Thyroid gland (tissue), 4 donors: ENCODE results near the gene NUDT14. TPM values are rescaled to one million over a fixed set of nuclear protein-coding genes. Genes with fewer than 3 reads are reported as not detected.

Source experiments
- DNase-seq, 2 donors: peaks; one replicate each; pipeline ENCODE4 v3.0.0-alpha.2; 2019
- H3K27ac ChIP-seq, 3 donors: fragments of 200-600 bp; sonication (generic); 1 replicate in 2 of 3; 2 replicates in 1 of 3; pipeline ENCODE4 v1.5.1; 2016 to 2019; ENCODE audit warnings: mild to moderate bottlenecking in 1 of 3, moderate library complexity in 1 of 3
- H3K27me3 ChIP-seq: fragments of 200-600 bp; sonication (generic); one replicate; pipeline ENCODE4 v1.5.1; 2019
- H3K36me3 ChIP-seq, 2 donors: fragments of 200-600 bp; sonication (generic); one replicate each; pipeline ENCODE4 v1.5.1; 2016 to 2019
- H3K4me1 ChIP-seq, 2 donors: fragments of 200-600 bp; sonication (generic); one replicate each; pipeline ENCODE4 v1.5.1; 2017 to 2019
- H3K4me3 ChIP-seq, 3 donors: fragments of 200-600 bp; sonication (generic); replicated peaks in 1 of 3; 1 replicate in 2 of 3; 2 replicates in 1 of 3; pipeline ENCODE4 v1.5.1; 2016; ENCODE audit warnings: mild to moderate bottlenecking in 1 of 3
- H3K9me3 ChIP-seq: fragments of 200-600 bp; sonication (generic); one replicate; pipeline ENCODE4 v1.5.1; 2017
- CTCF ChIP-seq, 6 experiments: fragments of 200-600 bp in 3 of 6; fragments of 450-650 bp in 3 of 6; sonication (generic) in 3 of 6; IDR thresholded peaks; one replicate each; pipeline ENCODE4 v1.5.1; 2016 to 2019; ENCODE audit warnings: antibody characterized with exemption in 6 of 6, mild to moderate bottlenecking in 2 of 6, inconsistent platforms in 1 of 6, moderate library complexity in 1 of 6
- POLR2A ChIP-seq, 2 donors: fragments of 450-650 bp; IDR thresholded peaks; one replicate each; pipeline ENCODE4 v1.6.1; 2017; ENCODE audit warnings: antibody characterized with exemption in 2 of 2, mild to moderate bottlenecking in 2 of 2, moderate library complexity in 1 of 2
- WGBS, 2 donors: methylation state at CpG; one replicate each; pipeline ENCODE4 v1.1.5; 2017; 5-methylcytosine and 5-hydroxymethylcytosine counted together
- intact Hi-C: fragments of 100-400 bp; cut with DNase I; formaldehyde crosslinking; loops from one replicate; pipeline ENCODE4 v1.15.1; 2023
- total RNA-seq, 4 donors: library from RNA; depleted of rRNA; stranded (reverse); fragments of >200 nt; gene quantifications; one replicate each; pipeline ENCODE4 v1.2.3, GENCODE V29; 2016

The NUDT14 gene
- total RNA-seq, 4 donors from 2014 or later = 15.2 to 29.1 (median 20.1) TPM

- no peaks in the 10 kb centered on the region for H3K9me3 ChIP-seq
- peak overlapping the region in 1 of 3 donors; percentile 52 for H3K4me3 ChIP-seq
- WGBS, 2 donors = 26 to 43% methylated on average over 12 to 17 of the region's 21 CpGs
- H3K4me1 ChIP-seq = peaks cover 13 to 26% of the 10 kb centered on the region in 2 donors
- no peak overlapping the region for H3K27ac ChIP-seq
- DNase-seq = no peak
- TF ChIP-seq CTCF (IDR thresholded peaks at IDR 0.05) (no peak), POLR2A (IDR thresholded peaks at IDR 0.05) (no peak)
- no peaks in the 10 kb centered on the region for H3K27me3 ChIP-seq
- H3K36me3 ChIP-seq = no peaks in the 10 kb centered on the region
- intact Hi-C loops = no loop called here
Observed at GRCh38 chr14:105181549-105182295, 610 bp upstream of the NUDT14 start.

- DNase-seq = no peak
- Histone ChIP-seq H3K36me3 (no peaks in the 10 kb centered on the region), H3K9me3 (no peaks in the 10 kb centered on the region), H3K4me3 (no peak overlapping the region), H3K27me3 (no peaks in the 10 kb centered on the region), H3K4me1 (peaks cover 13 to 26% of the 10 kb centered on the region in 2 donors), H3K27ac (no peak overlapping the region)
- no peak for TF ChIP-seq CTCF (IDR thresholded peaks at IDR 0.05)
- TF ChIP-seq POLR2A (IDR thresholded peaks at IDR 0.05) = no peak
- intact Hi-C loops = loop anchor here (5.0 kb wide), 1 partner anchor 82 kb away; no protein-coding TSS in a partner anchor
- WGBS, 2 donors = 96 to 100% methylated on average over 3 to 8 of the region's 13 CpGs
Observed at GRCh38 chr14:105179191-105179590, 1.9 kb downstream of the NUDT14 start.

- no peaks in the 10 kb centered on the region for H3K36me3 ChIP-seq
- H3K4me1 ChIP-seq = peaks cover 13 to 26% of the 10 kb centered on the region in 2 donors
- no peak overlapping the region for H3K4me3 ChIP-seq
- 91 to 93% methylated on average over 9 to 11 of the region's 11 CpGs for whole genome bisulfite sequencing, 2 donors
- no peak overlapping the region for H3K27ac ChIP-seq
- no peak for DNase-seq
- intact Hi-C loops = loop anchor here (5.0 kb wide), 1 partner anchor 82 kb away; no protein-coding TSS in a partner anchor
- TF ChIP-seq CTCF (IDR thresholded peaks at IDR 0.05) (no peak), POLR2A (IDR thresholded peaks at IDR 0.05) (no peak)
- no peaks in the 10 kb centered on the region for H3K9me3 ChIP-seq
- no peaks in the 10 kb centered on the region for H3K27me3 ChIP-seq
Observed at GRCh38 chr14:105178868-105179140, 2.3 kb downstream of the NUDT14 start.

- intact Hi-C loops = loop anchor here (5.0 kb wide), 1 partner anchor 81 kb away; no protein-coding TSS in a partner anchor
- Histone ChIP-seq H3K4me1 (peaks cover 13 to 26% of the 10 kb centered on the region in 2 donors), H3K4me3 (no peak overlapping the region), H3K9me3 (no peaks in the 10 kb centered on the region), H3K27ac (no peak overlapping the region), H3K27me3 (no peaks in the 10 kb centered on the region), H3K36me3 (no peaks in the 10 kb centered on the region)
- TF ChIP-seq CTCF (IDR thresholded peaks at IDR 0.05) = no peak
- no peak for TF ChIP-seq POLR2A (IDR thresholded peaks at IDR 0.05)
- no peak for DNase-seq
- 91 to 96% methylated on average over 13 to 16 of the region's 19 CpGs for WGBS, 2 donors
Observed at GRCh38 chr14:105178069-105178867, 2.8 kb downstream of the NUDT14 start.

GRCh38 chr14:105177082-105177481 lies 4.0 kb downstream of the NUDT14 start:
- H3K27me3 ChIP-seq = no peaks in the 10 kb centered on the region
- H3K36me3 ChIP-seq = no peaks in the 10 kb centered on the region
- H3K4me1 ChIP-seq = peaks cover 13 to 24% of the 10 kb centered on the region in 2 donors
- H3K4me3 ChIP-seq = no peak overlapping the region
- intact Hi-C loops = loop anchor here (5.0 kb wide), 1 partner anchor 80 kb away; no protein-coding TSS in a partner anchor
- WGBS, 2 donors = 68 to 89% methylated on average over 4 to 6 of the region's 11 CpGs
- H3K27ac ChIP-seq = no peak overlapping the region
- DNase-seq = no peak
- H3K9me3 ChIP-seq = no peaks in the 10 kb centered on the region
- TF ChIP-seq CTCF (IDR thresholded peaks at IDR 0.05) = no peak
- TF ChIP-seq POLR2A (IDR thresholded peaks at IDR 0.05) = no peak
